Esophagus (tissue), 2 donors: ENCODE measurements around the gene ZBTB34. TPM values are rescaled to one million over a fixed set of nuclear protein-coding genes. Genes with fewer than 3 reads are reported as not detected.
"Not testable (repeated sequence)": the region's sequence is repeated elsewhere in the genome, so short reads cannot be mapped to it uniquely, and the experiment has no call there.

ENCODE experiments used
- H3K27ac ChIP-seq, 2 donors: one replicate each; pipeline ENCODE4 v1.5.1; 2013; ENCODE audit warnings: low read depth in 2 of 2, mild to moderate bottlenecking in 2 of 2, inconsistent platforms in 1 of 2, low read length in 1 of 2, moderate library complexity in 1 of 2
- H3K27me3 ChIP-seq, 2 donors: one replicate each; pipeline ENCODE4 v1.6.1; 2013; ENCODE audit warnings: low read length in 2 of 2, control low read depth in 1 of 2, mild to moderate bottlenecking in 1 of 2; ENCODE audit not compliant: insufficient read depth in 2 of 2, control insufficient read depth in 1 of 2
- H3K36me3 ChIP-seq, 2 donors: one replicate each; pipeline ENCODE4 v1.6.1; 2013; ENCODE audit warnings: low read length in 1 of 2; ENCODE audit not compliant: control insufficient read depth in 2 of 2, insufficient read depth in 2 of 2
- H3K4me1 ChIP-seq, 2 donors: one replicate each; pipeline ENCODE4 v1.6.1; 2013; ENCODE audit warnings: low read length in 1 of 2; ENCODE audit not compliant: control insufficient read depth in 2 of 2, insufficient read depth in 2 of 2
- H3K4me3 ChIP-seq, 2 donors: one replicate each; pipeline ENCODE4 v1.5.1; 2013; ENCODE audit warnings: low read length in 2 of 2, mild to moderate bottlenecking in 2 of 2, low read depth in 1 of 2, moderate library complexity in 1 of 2
- H3K9me3 ChIP-seq, 2 donors: one replicate each; pipeline ENCODE4 v1.6.1; 2013; ENCODE audit warnings: mild to moderate bottlenecking in 2 of 2, low read depth in 1 of 2, low read length in 1 of 2, moderate library complexity in 1 of 2; ENCODE audit not compliant: control insufficient read depth in 2 of 2, insufficient read depth in 1 of 2
- WGBS, 2 donors: extraction: QIAGEN DNeasy Blood & Tissue Kit; methylation state at CpG; one replicate each; pipeline ENCODE4 v1.1.7; 2013; 5-methylcytosine and 5-hydroxymethylcytosine counted together
- polyA plus RNA-seq, 2 donors: library from polyadenylated mRNA; stranded (reverse); fragments of 200-250 nt; gene quantifications; one replicate each; pipeline ENCODE4 v1.2.3, GENCODE V29; 2013
- donor health status: healthy with polysubstance abuse.
- donor health status: Bipolar disorder and iron deficiency.

ZBTB34 gene, protein sequence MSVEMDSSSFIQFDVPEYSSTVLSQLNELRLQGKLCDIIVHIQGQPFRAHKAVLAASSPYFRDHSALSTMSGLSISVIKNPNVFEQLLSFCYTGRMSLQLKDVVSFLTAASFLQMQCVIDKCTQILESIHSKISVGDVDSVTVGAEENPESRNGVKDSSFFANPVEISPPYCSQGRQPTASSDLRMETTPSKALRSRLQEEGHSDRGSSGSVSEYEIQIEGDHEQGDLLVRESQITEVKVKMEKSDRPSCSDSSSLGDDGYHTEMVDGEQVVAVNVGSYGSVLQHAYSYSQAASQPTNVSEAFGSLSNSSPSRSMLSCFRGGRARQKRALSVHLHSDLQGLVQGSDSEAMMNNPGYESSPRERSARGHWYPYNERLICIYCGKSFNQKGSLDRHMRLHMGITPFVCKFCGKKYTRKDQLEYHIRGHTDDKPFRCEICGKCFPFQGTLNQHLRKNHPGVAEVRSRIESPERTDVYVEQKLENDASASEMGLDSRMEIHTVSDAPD
- polyA plus RNA-seq: 1 to 10 TPM; 1.4 to 1.5 TPM

DNA sequence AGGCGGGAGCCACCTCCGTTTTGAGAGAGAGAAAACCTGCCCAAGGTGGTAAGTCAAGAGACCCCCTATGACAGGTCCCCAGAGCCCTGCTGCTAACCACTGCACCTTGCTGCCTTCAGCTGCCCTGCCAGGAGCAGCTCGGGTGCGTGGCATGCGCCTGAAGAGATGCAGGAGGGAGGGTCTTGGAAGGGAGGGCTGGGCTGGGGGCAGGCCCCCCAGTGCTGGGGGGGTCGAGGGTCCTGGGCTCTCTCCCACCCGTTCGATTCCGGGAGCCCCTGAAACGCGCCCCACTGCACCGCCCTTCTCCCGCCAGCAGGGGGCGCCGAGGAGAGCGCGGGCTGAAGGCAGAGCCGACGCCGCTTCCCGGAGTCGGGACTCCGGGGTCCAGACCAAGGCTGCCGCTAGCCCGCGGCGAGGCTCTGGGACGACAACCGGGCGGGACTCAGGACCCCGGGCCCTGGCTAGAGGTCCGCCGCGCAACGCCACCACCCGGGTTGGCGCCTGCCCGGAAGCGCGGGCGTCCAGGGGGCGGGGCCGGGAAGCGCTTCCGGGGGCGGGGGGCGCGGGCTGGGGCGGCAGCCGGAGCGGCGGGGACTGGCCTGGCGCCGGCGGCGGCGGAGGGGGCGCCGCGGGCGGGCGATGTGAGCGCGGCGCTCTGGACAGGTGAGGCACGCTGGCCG, at the start of gene ZBTB34:
ZBTB34 (plus strand) TSS at position 563 of the 680 bp plus-strand sequence. CDS start 18,761 bp downstream, outside the sequence.
- no peaks in the 10 kb centered on the region for H3K27me3 ChIP-seq
- no peaks in the 10 kb centered on the region for H3K9me3 ChIP-seq
- WGBS, 2 donors: 1% methylated on average over 54 to 67 of the region's 67 CpGs
- no peaks in the 10 kb centered on the region for H3K36me3 ChIP-seq
- H3K4me1 ChIP-seq: peaks cover 4 to 9% of the 10 kb centered on the region in 2 donors
- H3K4me3 ChIP-seq: peak within 1 kb of the TSS; percentile 83 to 97
- H3K27ac ChIP-seq: peak within 1 kb of the TSS; percentile 92 to 93

DNA sequence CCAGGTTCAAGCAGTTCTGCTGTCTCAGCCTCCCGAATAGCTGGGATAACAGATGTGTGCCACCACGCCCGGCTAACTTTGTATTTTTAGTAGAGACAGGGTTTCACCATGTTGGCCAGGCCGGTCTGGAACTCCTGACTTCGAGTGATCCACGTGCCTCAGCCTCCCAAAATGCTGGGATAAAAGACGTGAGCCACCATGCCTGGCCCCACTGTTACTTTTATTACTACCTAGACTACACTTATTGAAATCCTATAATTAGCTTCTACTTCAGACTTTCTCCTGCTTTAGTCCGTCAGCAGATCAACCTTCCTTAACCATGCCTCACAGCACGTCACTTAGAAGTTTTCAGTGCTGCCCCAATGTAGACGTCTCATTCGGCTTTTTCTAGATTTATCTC, 47.4 kb upstream of the ZBTB34 start:
- no peak overlapping the region for H3K4me3 ChIP-seq
- H3K27me3 ChIP-seq: no peaks in the 10 kb centered on the region
- no peak overlapping the region for H3K27ac ChIP-seq
- 96 to 97% methylated on average over 11 of the region's 11 CpGs for WGBS, 2 donors
- H3K4me1 ChIP-seq: no peaks in the 10 kb centered on the region
- no peaks in the 10 kb centered on the region for H3K9me3 ChIP-seq
- H3K36me3 ChIP-seq: peaks cover 3 to 5% of the 10 kb centered on the region in 2 donors

- Histone ChIP-seq H3K4me3 (no peak overlapping the region), H3K9me3 (peaks cover 0 to 2% of the 10 kb centered on the region in 2 donors), H3K27ac (no peak overlapping the region), H3K27me3 (no peaks in the 10 kb centered on the region), H3K36me3 (peaks cover 3 to 7% of the 10 kb centered on the region in 2 donors), H3K4me1 (no peaks in the 10 kb centered on the region)
These were observed 46.3 kb upstream of the ZBTB34 start for GRCh38 chr9:126814091-126814490.

- H3K9me3 ChIP-seq, H3K36me3 ChIP-seq, H3K4me3 ChIP-seq, H3K27ac ChIP-seq, H3K27me3 ChIP-seq, H3K4me1 ChIP-seq: not testable (repeated sequence)
- WGBS, 2 donors: 95 to 98% methylated on average over 7 of the region's 7 CpGs
These were observed 42.8 kb upstream of the ZBTB34 start for GRCh38 chr9:126817615-126818014.

GRCh38 chr9:126818482-126818881, 42.0 kb upstream of the ZBTB34 start:
- H3K36me3 ChIP-seq: peaks cover 4 to 5% of the 10 kb centered on the region in 2 donors
- no peaks in the 10 kb centered on the region for H3K27me3 ChIP-seq
- no peak overlapping the region for H3K4me3 ChIP-seq
- WGBS, 2 donors: 98% methylated on average over 5 of the region's 5 CpGs
- peaks cover 0 to 2% of the 10 kb centered on the region in 2 donors for H3K9me3 ChIP-seq
- peaks cover 0 to 2% of the 10 kb centered on the region in 2 donors for H3K4me1 ChIP-seq
- no peak overlapping the region for H3K27ac ChIP-seq

GRCh38 chr9:126819482-126819881, 41.0 kb upstream of the ZBTB34 start:
- Histone ChIP-seq H3K4me1 (peaks cover 0 to 2% of the 10 kb centered on the region in 2 donors), H3K4me3 (no peak overlapping the region), H3K36me3 (peaks cover 4 to 5% of the 10 kb centered on the region in 2 donors), H3K9me3 (peaks cover 0 to 2% of the 10 kb centered on the region in 2 donors), H3K27me3 (no peaks in the 10 kb centered on the region), H3K27ac (no peak overlapping the region)
- 75 to 89% methylated on average over 1 of the region's 1 CpG for WGBS, 2 donors

DNA sequence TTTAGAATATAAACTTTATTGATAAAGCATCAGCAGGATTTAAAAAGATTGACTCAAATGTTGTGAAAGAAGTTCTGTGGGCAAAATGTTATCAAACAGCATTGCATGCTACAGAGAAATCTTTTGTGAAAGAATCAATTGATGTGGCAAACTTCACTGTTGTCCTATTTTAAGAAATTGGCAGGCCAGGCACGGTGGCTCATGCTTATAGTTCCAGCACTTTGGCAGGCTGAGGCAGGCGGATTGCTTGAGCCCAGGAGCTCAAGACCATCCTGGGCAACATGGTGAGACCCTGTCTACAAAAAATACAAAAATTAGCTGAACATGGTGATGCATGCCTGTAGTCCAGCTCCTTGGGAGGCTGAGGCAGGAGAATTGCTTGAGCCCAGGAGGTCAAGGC, 38.2 kb upstream of the ZBTB34 start:
- H3K27ac ChIP-seq: no peak overlapping the region
- H3K27me3 ChIP-seq: no peaks in the 10 kb centered on the region
- peaks cover 0 to 2% of the 10 kb centered on the region in 2 donors for H3K9me3 ChIP-seq
- WGBS, 2 donors: 35 to 69% methylated on average over 2 of the region's 2 CpGs
- peaks cover 4 to 5% of the 10 kb centered on the region in 2 donors for H3K36me3 ChIP-seq
- H3K4me3 ChIP-seq: no peak overlapping the region
- H3K4me1 ChIP-seq: peaks cover 0 to 2% of the 10 kb centered on the region in 2 donors

GRCh38 chr9:126822873-126823272, 37.6 kb upstream of the ZBTB34 start:
- Histone ChIP-seq H3K9me3 (peaks cover 0 to 2% of the 10 kb centered on the region in 2 donors), H3K36me3 (peaks cover 4 to 5% of the 10 kb centered on the region in 2 donors), H3K27me3 (no peaks in the 10 kb centered on the region), H3K27ac (no peak overlapping the region), H3K4me1 (peaks cover 0 to 2% of the 10 kb centered on the region in 2 donors), H3K4me3 (no peak overlapping the region)
- 88 to 92% methylated on average over 1 of the region's 1 CpG for WGBS, 2 donors

DNA sequence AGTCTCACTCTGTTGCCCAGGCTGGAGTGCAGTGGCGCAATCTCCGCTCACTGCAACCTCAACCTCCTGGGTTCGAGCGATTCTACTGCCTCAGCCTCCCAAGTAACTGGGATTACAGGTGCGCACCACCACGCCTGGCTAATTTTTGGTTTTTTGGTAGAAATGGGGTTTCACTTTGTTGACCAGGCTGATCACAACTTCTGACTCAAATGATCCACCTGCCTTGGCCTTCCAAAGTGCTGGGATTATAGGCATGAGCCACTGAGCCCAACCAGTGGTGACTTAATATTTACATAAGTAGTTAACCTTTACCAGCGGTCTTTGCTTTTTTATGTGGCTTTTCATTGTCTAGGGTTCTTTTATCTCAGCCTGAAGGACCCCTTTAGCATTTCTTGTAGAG, 36.4 kb upstream of the ZBTB34 start:
- not testable (repeated sequence) for H3K9me3 ChIP-seq, H3K27ac ChIP-seq, H3K4me3 ChIP-seq, H3K4me1 ChIP-seq, H3K36me3 ChIP-seq, H3K27me3 ChIP-seq
- WGBS, 2 donors: 95 to 96% methylated on average over 7 of the region's 7 CpGs
